GM23338 (cell line): ENCODE results near the gene YY1AP1. TPM values are rescaled to one million over a fixed set of nuclear protein-coding genes. Genes with fewer than 3 reads are reported as not detected.

Experiments
- ATAC-seq: fragments of 200-7000 bp; cut with Tn5 transposase; 3 replicates; pipeline ENCODE4 v1.9.1; 2020
- DNase-seq: peaks from one replicate; pipeline ENCODE4 v3.0.0-alpha.2; 2015; ENCODE audit warnings: low spot score
- H2AFZ ChIP-seq: fragments of 200-600 bp; sonication (generic); 2 replicates; pipeline ENCODE4 v1.8.0; 2016; ENCODE audit warnings: antibody characterized with exemption, mild to moderate bottlenecking, moderate library complexity
- H3F3A ChIP-seq: fragments of 200-600 bp; sonication (generic); replicated peaks from 2 replicates; pipeline ENCODE4 v1.8.0; 2017; ENCODE audit warnings: antibody characterized with exemption, mixed run types, low read depth
- H3K27ac ChIP-seq: fragments of 200-600 bp; sonication (generic); 2 replicates; pipeline ENCODE4 v1.6.1; 2016; ENCODE audit warnings: low read depth
- H3K27me3 ChIP-seq: fragments of 200-600 bp; sonication (generic); 2 replicates; pipeline ENCODE4 v1.8.0; 2016; ENCODE audit warnings: mild to moderate bottlenecking, mixed run types, moderate library complexity; ENCODE audit not compliant: insufficient read depth
- H3K36me3 ChIP-seq: fragments of 200-600 bp; sonication (generic); 2 replicates; pipeline ENCODE4 v1.8.0; 2016; ENCODE audit warnings: mild to moderate bottlenecking; ENCODE audit not compliant: insufficient read depth
- H3K4me1 ChIP-seq: fragments of 200-600 bp; sonication (generic); 2 replicates; pipeline ENCODE4 v1.8.0; 2016; ENCODE audit warnings: mild to moderate bottlenecking, moderate library complexity; ENCODE audit not compliant: insufficient read depth
- H3K4me2 ChIP-seq: fragments of 200-600 bp; sonication (generic); 2 replicates; pipeline ENCODE4 v1.7.1; 2017; ENCODE audit warnings: mixed run types
- H3K4me3 ChIP-seq: fragments of 200-600 bp; sonication (generic); 2 replicates; pipeline ENCODE4 v1.6.1; 2016; ENCODE audit warnings: mixed run types
- H3K79me2 ChIP-seq: fragments of 200-600 bp; sonication (generic); replicated peaks from 2 replicates; pipeline ENCODE4 v1.8.0; 2017; ENCODE audit warnings: mild to moderate bottlenecking; ENCODE audit not compliant: insufficient read depth
- H3K9me2 ChIP-seq: fragments of 200-600 bp; sonication (generic); 2 replicates; pipeline ENCODE4 v1.8.0; 2017; ENCODE audit not compliant: insufficient read depth
- H4K20me1 ChIP-seq: fragments of 200-600 bp; sonication (generic); replicated peaks from 2 replicates; pipeline ENCODE4 v1.8.0; 2017; ENCODE audit warnings: mild to moderate bottlenecking; ENCODE audit not compliant: insufficient read depth
- H3K27ac Mint-ChIP-seq: 2 replicates; pipeline ENCODE4 v1.8.0; 2020; ENCODE audit warnings: inconsistent platforms, mild to moderate bottlenecking, moderate library complexity, mixed read lengths
- H3K27me3 Mint-ChIP-seq: 3 replicates; pipeline ENCODE4 v1.8.0; 2022; ENCODE audit warnings: low read depth, mild to moderate bottlenecking, moderate library complexity, mixed read lengths, inconsistent platforms; ENCODE audit not compliant: insufficient read depth, poor library complexity
- H3K36me3 Mint-ChIP-seq: 3 replicates; pipeline ENCODE4 v1.8.0; 2021; ENCODE audit warnings: low read depth, mild to moderate bottlenecking, inconsistent platforms, moderate library complexity, mixed read lengths
- H3K4me1 Mint-ChIP-seq: 3 replicates; pipeline ENCODE4 v1.8.0; 2020; ENCODE audit warnings: mild to moderate bottlenecking, inconsistent platforms, mixed read lengths
- H3K4me3 Mint-ChIP-seq: 3 replicates; pipeline ENCODE4 v1.8.0; 2021; ENCODE audit warnings: moderate library complexity, mild to moderate bottlenecking, inconsistent platforms, mixed read lengths
- H3K9me3 Mint-ChIP-seq: 3 replicates; pipeline ENCODE4 v1.8.0; 2020; ENCODE audit warnings: moderate library complexity, mild to moderate bottlenecking, inconsistent platforms, mixed read lengths
- CREB1 ChIP-seq: fragments of 250-450 bp; sonication (Bioruptor Pico); IDR thresholded peaks from 2 replicates; pipeline ENCODE4 v1.5.0; 2020; ENCODE audit warnings: low read depth, mild to moderate bottlenecking, moderate library complexity
- NANOG ChIP-seq: IDR thresholded peaks from 2 replicates; pipeline ENCODE4 v1.6.1; 2016; ENCODE audit warnings: antibody characterized with exemption, borderline replicate concordance
- ZNF331 ChIP-seq: fragments of 250-450 bp; sonication (Bioruptor Pico); IDR thresholded peaks from 2 replicates; pipeline ENCODE4 v1.5.0; 2020; ENCODE audit warnings: low read depth, mild to moderate bottlenecking, moderate library complexity
- polyA plus RNA-seq: library from polyadenylated mRNA; unstranded; fragments of >200 nt; fragmentation: Nextera tagmentation; extraction: Ambion mirVana; gene quantifications from 2 replicates; pipeline ENCODE4 v1.2.1, GENCODE V29; 2016
- total RNA-seq: library from RNA; depleted of rRNA; stranded (reverse); fragments of >200 nt; shearing (Covaris generic); gene quantifications from 2 replicates; pipeline ENCODE4 v1.2.3, GENCODE V29; 2014
- TF ChIP-seq, protein P1 (sequence below): fragments of 250-450 bp; sonication (Bioruptor Pico); IDR thresholded peaks from 2 replicates; pipeline ENCODE4 v1.5.0; 2020; ENCODE audit warnings: mild to moderate bottlenecking, moderate library complexity
- TF ChIP-seq, protein P2 (sequence below), 2 experiments: fragments of 200-600 bp in 1 of 2; sonication (generic) in 1 of 2; conservative IDR thresholded peaks; 2 replicates each; pipeline versions ENCODE4 v1.5.1 to v1.6.1; 2016 to 2017; ENCODE audit warnings: antibody characterized with exemption in 2 of 2, low read depth in 2 of 2, mild to moderate bottlenecking in 2 of 2, moderate library complexity in 1 of 2

YY1AP1 gene
- total and polyA plus RNA-seq, 2 experiments from 2014 or later: 21.2 to 66.5 TPM

DNA sequence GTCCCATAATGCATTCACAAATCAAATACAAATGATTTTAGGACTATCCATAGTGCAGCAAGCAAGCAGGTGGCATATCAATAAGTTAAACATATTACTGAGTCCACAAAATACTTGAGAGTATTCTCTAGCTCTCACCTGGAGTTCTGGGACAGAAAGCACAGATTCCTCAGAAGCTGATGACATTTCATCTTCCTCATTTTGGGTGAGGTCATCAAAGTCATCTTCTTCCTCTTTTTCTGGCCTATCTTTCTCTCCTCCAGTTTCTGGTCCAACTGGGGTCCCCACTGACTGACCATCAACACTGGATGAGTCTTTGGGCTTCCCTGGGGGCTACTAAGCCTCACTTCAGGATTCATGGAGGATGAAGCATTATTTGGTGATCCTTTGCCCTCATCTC is 38.9 kb downstream of the YY1AP1 start:
- Histone ChIP-seq H3K36me3 (no peaks in the 10 kb centered on the region), H3K4me2 (no peak overlapping the region), H3K4me1 (no peaks in the 10 kb centered on the region), H3K27ac (no peak overlapping the region), H3K27me3 (no peaks in the 10 kb centered on the region), H3F3A (no peaks in the 10 kb centered on the region), H3K79me2 (no peaks in the 10 kb centered on the region), H4K20me1 (no peaks in the 10 kb centered on the region; the same call in 1 of the 2 replicates), H3K4me3 (no peak overlapping the region), H2AFZ (no peak overlapping the region), H3K9me2 (0 out of 2 replicates have a peak, but pooled peaks cover 4% of the 10 kb centered on the region)
- DNase-seq (no peak), ATAC-seq (no peak)
- H3K27ac Mint-ChIP-seq: no peak overlapping the region
- H3K36me3 Mint-ChIP-seq: no peaks in the 10 kb centered on the region; the same call in 2 of the 3 replicates
- TF ChIP-seq, protein P1, sequence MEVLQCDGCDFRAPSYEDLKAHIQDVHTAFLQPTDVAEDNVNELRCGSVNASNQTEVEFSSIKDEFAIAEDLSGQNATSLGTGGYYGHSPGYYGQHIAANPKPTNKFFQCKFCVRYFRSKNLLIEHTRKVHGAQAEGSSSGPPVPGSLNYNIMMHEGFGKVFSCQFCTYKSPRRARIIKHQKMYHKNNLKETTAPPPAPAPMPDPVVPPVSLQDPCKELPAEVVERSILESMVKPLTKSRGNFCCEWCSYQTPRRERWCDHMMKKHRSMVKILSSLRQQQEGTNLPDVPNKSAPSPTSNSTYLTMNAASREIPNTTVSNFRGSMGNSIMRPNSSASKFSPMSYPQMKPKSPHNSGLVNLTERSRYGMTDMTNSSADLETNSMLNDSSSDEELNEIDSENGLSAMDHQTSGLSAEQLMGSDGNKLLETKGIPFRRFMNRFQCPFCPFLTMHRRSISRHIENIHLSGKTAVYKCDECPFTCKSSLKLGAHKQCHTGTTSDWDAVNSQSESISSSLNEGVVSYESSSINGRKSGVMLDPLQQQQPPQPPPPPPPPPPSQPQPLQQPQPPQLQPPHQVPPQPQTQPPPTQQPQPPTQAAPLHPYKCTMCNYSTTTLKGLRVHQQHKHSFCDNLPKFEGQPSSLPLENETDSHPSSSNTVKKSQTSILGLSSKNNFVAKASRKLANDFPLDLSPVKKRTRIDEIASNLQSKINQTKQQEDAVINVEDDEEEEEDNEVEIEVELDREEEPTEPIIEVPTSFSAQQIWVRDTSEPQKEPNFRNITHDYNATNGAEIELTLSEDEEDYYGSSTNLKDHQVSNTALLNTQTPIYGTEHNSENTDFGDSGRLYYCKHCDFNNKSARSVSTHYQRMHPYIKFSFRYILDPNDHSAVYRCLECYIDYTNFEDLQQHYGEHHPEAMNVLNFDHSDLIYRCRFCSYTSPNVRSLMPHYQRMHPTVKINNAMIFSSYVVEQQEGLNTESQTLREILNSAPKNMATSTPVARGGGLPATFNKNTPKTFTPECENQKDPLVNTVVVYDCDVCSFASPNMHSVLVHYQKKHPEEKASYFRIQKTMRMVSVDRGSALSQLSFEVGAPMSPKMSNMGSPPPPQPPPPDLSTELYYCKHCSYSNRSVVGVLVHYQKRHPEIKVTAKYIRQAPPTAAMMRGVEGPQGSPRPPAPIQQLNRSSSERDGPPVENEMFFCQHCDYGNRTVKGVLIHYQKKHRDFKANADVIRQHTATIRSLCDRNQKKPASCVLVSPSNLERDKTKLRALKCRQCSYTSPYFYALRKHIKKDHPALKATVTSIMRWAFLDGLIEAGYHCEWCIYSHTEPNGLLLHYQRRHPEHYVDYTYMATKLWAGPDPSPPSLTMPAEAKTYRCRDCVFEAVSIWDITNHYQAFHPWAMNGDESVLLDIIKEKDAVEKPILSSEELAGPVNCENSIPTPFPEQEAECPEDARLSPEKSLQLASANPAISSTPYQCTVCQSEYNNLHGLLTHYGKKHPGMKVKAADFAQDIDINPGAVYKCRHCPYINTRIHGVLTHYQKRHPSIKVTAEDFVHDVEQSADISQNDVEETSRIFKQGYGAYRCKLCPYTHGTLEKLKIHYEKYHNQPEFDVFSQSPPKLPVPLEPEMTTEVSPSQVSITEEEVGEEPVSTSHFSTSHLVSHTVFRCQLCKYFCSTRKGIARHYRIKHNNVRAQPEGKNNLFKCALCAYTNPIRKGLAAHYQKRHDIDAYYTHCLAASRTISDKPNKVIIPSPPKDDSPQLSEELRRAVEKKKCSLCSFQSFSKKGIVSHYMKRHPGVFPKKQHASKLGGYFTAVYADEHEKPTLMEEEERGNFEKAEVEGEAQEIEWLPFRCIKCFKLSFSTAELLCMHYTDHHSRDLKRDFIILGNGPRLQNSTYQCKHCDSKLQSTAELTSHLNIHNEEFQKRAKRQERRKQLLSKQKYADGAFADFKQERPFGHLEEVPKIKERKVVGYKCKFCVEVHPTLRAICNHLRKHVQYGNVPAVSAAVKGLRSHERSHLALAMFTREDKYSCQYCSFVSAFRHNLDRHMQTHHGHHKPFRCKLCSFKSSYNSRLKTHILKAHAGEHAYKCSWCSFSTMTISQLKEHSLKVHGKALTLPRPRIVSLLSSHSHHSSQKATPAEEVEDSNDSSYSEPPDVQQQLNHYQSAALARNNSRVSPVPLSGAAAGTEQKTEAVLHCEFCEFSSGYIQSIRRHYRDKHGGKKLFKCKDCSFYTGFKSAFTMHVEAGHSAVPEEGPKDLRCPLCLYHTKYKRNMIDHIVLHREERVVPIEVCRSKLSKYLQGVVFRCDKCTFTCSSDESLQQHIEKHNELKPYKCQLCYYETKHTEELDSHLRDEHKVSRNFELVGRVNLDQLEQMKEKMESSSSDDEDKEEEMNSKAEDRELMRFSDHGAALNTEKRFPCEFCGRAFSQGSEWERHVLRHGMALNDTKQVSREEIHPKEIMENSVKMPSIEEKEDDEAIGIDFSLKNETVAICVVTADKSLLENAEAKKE (CRISPR knock-in tag): no peak
- TF ChIP-seq ZNF331 (CRISPR knock-in tag) (no peak), NANOG (no peak), CREB1 (CRISPR knock-in tag) (no peak)
- TF ChIP-seq, protein P2, sequence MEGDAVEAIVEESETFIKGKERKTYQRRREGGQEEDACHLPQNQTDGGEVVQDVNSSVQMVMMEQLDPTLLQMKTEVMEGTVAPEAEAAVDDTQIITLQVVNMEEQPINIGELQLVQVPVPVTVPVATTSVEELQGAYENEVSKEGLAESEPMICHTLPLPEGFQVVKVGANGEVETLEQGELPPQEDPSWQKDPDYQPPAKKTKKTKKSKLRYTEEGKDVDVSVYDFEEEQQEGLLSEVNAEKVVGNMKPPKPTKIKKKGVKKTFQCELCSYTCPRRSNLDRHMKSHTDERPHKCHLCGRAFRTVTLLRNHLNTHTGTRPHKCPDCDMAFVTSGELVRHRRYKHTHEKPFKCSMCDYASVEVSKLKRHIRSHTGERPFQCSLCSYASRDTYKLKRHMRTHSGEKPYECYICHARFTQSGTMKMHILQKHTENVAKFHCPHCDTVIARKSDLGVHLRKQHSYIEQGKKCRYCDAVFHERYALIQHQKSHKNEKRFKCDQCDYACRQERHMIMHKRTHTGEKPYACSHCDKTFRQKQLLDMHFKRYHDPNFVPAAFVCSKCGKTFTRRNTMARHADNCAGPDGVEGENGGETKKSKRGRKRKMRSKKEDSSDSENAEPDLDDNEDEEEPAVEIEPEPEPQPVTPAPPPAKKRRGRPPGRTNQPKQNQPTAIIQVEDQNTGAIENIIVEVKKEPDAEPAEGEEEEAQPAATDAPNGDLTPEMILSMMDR (conservative IDR thresholded peaks at IDR 0.05; ENCODE audit: low read depth in 2 of 2): no peak
- peaks cover 4% of the 10 kb centered on the region for H3K27me3 Mint-ChIP-seq
- H3K4me3 Mint-ChIP-seq: no peak overlapping the region
- peaks cover 2% of the 10 kb centered on the region; the same call in 2 of the 3 replicates for H3K9me3 Mint-ChIP-seq
- H3K4me1 Mint-ChIP-seq: peaks cover 2% of the 10 kb centered on the region; the same call in 2 of the 3 replicates
